H9 (cell line): Measurements from ENCODE around the gene PRR23E. TPM values are rescaled to one million over a fixed set of nuclear protein-coding genes. Genes with fewer than 3 reads are reported as not detected.

Source experiments
- DNase-seq: peaks from one replicate; pipeline ENCODE4 v3.0.0-alpha.2; 2017
- H2AFZ ChIP-seq: one replicate; pipeline ENCODE4 v1.6.1; 2013; ENCODE audit warnings: mild to moderate bottlenecking, low read length, control low read depth, moderate library complexity
- H2AK5ac ChIP-seq: 2 replicates; pipeline ENCODE4 v1.6.1; 2013; ENCODE audit warnings: low read length, control low read depth, mixed read lengths; ENCODE audit not compliant: insufficient read length
- H2BK120ac ChIP-seq: one replicate; pipeline ENCODE4 v1.6.1; 2013; ENCODE audit warnings: low read depth, mild to moderate bottlenecking, low read length, control low read depth, inconsistent platforms; ENCODE audit not compliant: poor library complexity, severe bottlenecking
- H2BK12ac ChIP-seq: 2 replicates; pipeline ENCODE4 v1.6.1; 2013; ENCODE audit warnings: low read length, control low read depth, mixed read lengths, low read depth; ENCODE audit not compliant: insufficient read length
- H2BK15ac ChIP-seq: 2 replicates; pipeline ENCODE4 v1.6.1; 2013; ENCODE audit warnings: low read depth, low read length, control low read depth
- H2BK20ac ChIP-seq: one replicate; pipeline ENCODE4 v1.6.1; 2013; ENCODE audit warnings: low read depth, mild to moderate bottlenecking, low read length, control low read depth, inconsistent platforms; ENCODE audit not compliant: poor library complexity, severe bottlenecking
- H2BK5ac ChIP-seq: 2 replicates; pipeline ENCODE4 v1.6.1; 2013; ENCODE audit warnings: low read length, control low read depth, mixed read lengths; ENCODE audit not compliant: insufficient read length
- H3K14ac ChIP-seq: 2 replicates; pipeline ENCODE4 v1.6.1; 2013; ENCODE audit warnings: low read length, control low read depth; ENCODE audit not compliant: insufficient read depth
- H3K18ac ChIP-seq: 2 replicates; pipeline ENCODE4 v1.6.1; 2013; ENCODE audit warnings: low read depth, mild to moderate bottlenecking, mixed read lengths, low read length, control low read depth; ENCODE audit not compliant: insufficient read length
- H3K23ac ChIP-seq: 2 replicates; pipeline ENCODE4 v1.6.1; 2013; ENCODE audit warnings: low read length, control low read depth, mixed read lengths, low read depth; ENCODE audit not compliant: insufficient read length
- H3K23me2 ChIP-seq: 2 replicates; pipeline ENCODE4 v1.6.1; 2013; ENCODE audit warnings: low read depth, mild to moderate bottlenecking, mixed read lengths, low read length, control low read depth; ENCODE audit not compliant: insufficient read length, poor library complexity, severe bottlenecking
- H3K27ac ChIP-seq: 2 replicates; pipeline ENCODE4 v1.5.1; 2013; ENCODE audit warnings: low read length, control low read depth, mixed read lengths, low read depth; ENCODE audit not compliant: insufficient read length
- H3K27me3 ChIP-seq: 2 replicates; pipeline ENCODE4 v1.6.1; 2013; ENCODE audit warnings: low read length, control low read depth, inconsistent platforms; ENCODE audit not compliant: insufficient read depth
- H3K4ac ChIP-seq: 2 replicates; pipeline ENCODE4 v1.6.1; 2013; ENCODE audit warnings: low read depth, mild to moderate bottlenecking, control low read depth, inconsistent platforms, low read length, moderate library complexity
- H3K4me1 ChIP-seq: 2 replicates; pipeline ENCODE4 v1.6.1; 2013; ENCODE audit warnings: low read length, control low read depth, inconsistent platforms; ENCODE audit not compliant: insufficient read depth
- H3K4me2 ChIP-seq: 2 replicates; pipeline ENCODE4 v1.6.1; 2013; ENCODE audit warnings: low read length, control low read depth, mixed read lengths; ENCODE audit not compliant: insufficient read length, insufficient read depth
- H3K56ac ChIP-seq: 2 replicates; pipeline ENCODE4 v1.6.1; 2013; ENCODE audit warnings: low read depth, mild to moderate bottlenecking, mixed read lengths, low read length, control low read depth; ENCODE audit not compliant: insufficient read length
- H3K79me1 ChIP-seq: 2 replicates; pipeline ENCODE4 v1.6.1; 2013; ENCODE audit warnings: low read depth, mild to moderate bottlenecking, moderate library complexity, low read length, control low read depth, inconsistent platforms; ENCODE audit not compliant: insufficient read depth, poor library complexity, severe bottlenecking
- H3K79me2 ChIP-seq: 2 replicates; pipeline ENCODE4 v1.6.1; 2013; ENCODE audit warnings: low read length, control low read depth, inconsistent platforms; ENCODE audit not compliant: insufficient read depth
- H3K9ac ChIP-seq: 2 replicates; pipeline ENCODE4 v1.6.1; 2013; ENCODE audit warnings: low read length, control low read depth, mixed read lengths; ENCODE audit not compliant: insufficient read length; ENCODE audit errors: extremely low read depth
- H3K9me3 ChIP-seq: one replicate; pipeline ENCODE4 v1.6.1; 2013; ENCODE audit warnings: low read depth, low read length, inconsistent platforms; ENCODE audit not compliant: control insufficient read depth
- H3T11ph ChIP-seq: one replicate; pipeline ENCODE4 v1.6.1; 2013; ENCODE audit warnings: mild to moderate bottlenecking, low read length, control low read depth, inconsistent platforms
- H4K20me1 ChIP-seq: one replicate; pipeline ENCODE4 v1.6.1; 2013; ENCODE audit not compliant: control insufficient read depth, insufficient read length, insufficient read depth
- H4K5ac ChIP-seq: 2 replicates; pipeline ENCODE4 v1.6.1; 2013; ENCODE audit warnings: low read depth, mild to moderate bottlenecking, mixed read lengths, low read length, control low read depth; ENCODE audit not compliant: insufficient read length
- H4K8ac ChIP-seq: replicated peaks from 2 replicates; pipeline ENCODE4 v1.6.1; 2013; ENCODE audit warnings: low read length, control low read depth, mixed read lengths, low read depth; ENCODE audit not compliant: insufficient read length
- H4K91ac ChIP-seq: 2 replicates; pipeline ENCODE4 v1.6.1; 2013; ENCODE audit warnings: low read depth, mild to moderate bottlenecking, moderate library complexity, mixed read lengths, low read length, control low read depth; ENCODE audit not compliant: insufficient read length
- H3K27ac Mint-ChIP-seq, 3 experiments: 2 replicates in 2 of 3; 3 replicates in 1 of 3; pipeline ENCODE4 v1.8.0; 2020 to 2021; ENCODE audit warnings: mixed read lengths in 3 of 3, mild to moderate bottlenecking in 1 of 3, moderate library complexity in 1 of 3
- H3K27me3 Mint-ChIP-seq: 2 replicates; pipeline ENCODE4 v1.8.0; 2021; ENCODE audit warnings: low read depth, mild to moderate bottlenecking, moderate library complexity, mixed read lengths
- H3K36me3 Mint-ChIP-seq, 3 experiments: 2 replicates in 2 of 3; 3 replicates in 1 of 3; pipeline ENCODE4 v1.8.0; 2020 to 2021; ENCODE audit warnings: low read depth in 3 of 3, mixed read lengths in 3 of 3; ENCODE audit not compliant: insufficient read depth in 1 of 3
- H3K4me1 Mint-ChIP-seq, 2 experiments: 2 replicates each; pipeline ENCODE4 v1.8.0; 2020; ENCODE audit warnings: mixed read lengths in 2 of 2
- H3K4me3 Mint-ChIP-seq, 2 experiments: 2 replicates in 1 of 2; 3 replicates in 1 of 2; pipeline ENCODE4 v1.8.0; 2020 to 2021; ENCODE audit warnings: mild to moderate bottlenecking in 2 of 2, mixed read lengths in 2 of 2, moderate library complexity in 1 of 2
- H3K9me3 Mint-ChIP-seq, 2 experiments: 2 replicates in 1 of 2; 3 replicates in 1 of 2; pipeline ENCODE4 v1.8.0; 2020; ENCODE audit warnings: mild to moderate bottlenecking in 2 of 2, mixed read lengths in 2 of 2, moderate library complexity in 1 of 2
- WGBS: extraction: QIAGEN DNeasy Blood & Tissue Kit; methylation state at CpG from one replicate; pipeline ENCODE4 v1.1.7; 2013; ENCODE audit warnings: missing lambda C conversion rate, low lambda C conversion rate, mixed read lengths; ENCODE audit not compliant: insufficient read length; ENCODE audit errors: extremely low coverage; 5-methylcytosine and 5-hydroxymethylcytosine counted together
- total RNA-seq: library from RNA; stranded (reverse); gene quantifications from 2 replicates; pipeline ENCODE4 v1.2.1, GENCODE V29; 2021
- TF ChIP-seq, protein P1 (sequence below): fragments of 200-600 bp; sonication (generic); conservative IDR thresholded peaks from 3 replicates; pipeline ENCODE4 v1.8.0; 2021; ENCODE audit warnings: antibody characterized with exemption, mild to moderate bottlenecking

Gene PRR23E
- total RNA-seq, 1 experiment from 2014 or later, result not detected

DNA sequence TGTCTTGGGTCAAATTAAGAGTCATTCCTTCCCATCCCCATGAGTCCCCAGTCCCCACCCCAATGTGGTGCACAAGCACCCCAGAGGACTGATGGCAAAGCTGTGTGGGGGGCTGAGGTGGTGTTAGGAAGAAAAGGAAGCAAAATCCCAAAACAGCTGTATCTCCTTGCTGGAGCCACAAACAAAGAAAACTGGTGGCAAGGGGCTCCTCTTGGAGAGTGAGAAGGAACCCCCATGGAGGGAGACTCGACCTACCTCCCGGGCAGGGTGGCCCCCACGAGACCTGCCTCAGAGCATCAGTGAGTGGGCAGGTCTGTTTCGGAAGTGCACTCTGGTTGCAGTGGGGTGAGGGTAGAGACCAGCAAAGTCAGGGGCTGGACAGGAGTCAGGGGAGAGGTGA, 29.2 kb downstream of the PRR23E start:
- Histone ChIP-seq H2BK12ac (no peak overlapping the region), H3K9me3 (no peaks in the 10 kb centered on the region), H3K79me1 (no peaks in the 10 kb centered on the region), H4K91ac (no peak overlapping the region), H2BK20ac (no peak overlapping the region), H3K27ac (no peak overlapping the region), H3K56ac (no peak overlapping the region), H4K20me1 (no peaks in the 10 kb centered on the region), H3T11ph (no peak overlapping the region), H3K4me1 (no peaks in the 10 kb centered on the region; the same call in 1 of the 2 replicates), H3K23ac (no peak overlapping the region), H3K14ac (no peak overlapping the region; the same call in 1 of the 2 replicates), H3K4me2 (no peak overlapping the region), H2AK5ac (no peak overlapping the region), H4K5ac (no peak overlapping the region), H2BK15ac (no peak overlapping the region), H3K18ac (no peak overlapping the region), H4K8ac (no peak overlapping the region), H3K27me3 (no peaks in the 10 kb centered on the region), H3K23me2 (peaks cover 4% of the 10 kb centered on the region), H2AFZ (no peak overlapping the region), H3K4ac (no peak overlapping the region), H2BK5ac (no peak overlapping the region), H3K79me2 (no peaks in the 10 kb centered on the region), H3K9ac (no peak overlapping the region), H2BK120ac (no peak overlapping the region)
- WGBS, result no CpG with 5 or more reads among the region's 4 CpGs
- H3K27me3 Mint-ChIP-seq, result peaks cover 10% of the 10 kb centered on the region; the same call in 1 of the 2 replicates
- no peak overlapping the region for H3K27ac Mint-ChIP-seq
- no peak overlapping the region for H3K4me3 Mint-ChIP-seq
- H3K36me3 Mint-ChIP-seq, result peaks cover 4 to 11% (median 9%) of the 10 kb centered on the region in 3 experiments; a peak in 4 of 7 replicates
- no peak for DNase-seq
- peaks cover 10 to 13% of the 10 kb centered on the region in 2 experiments for H3K9me3 Mint-ChIP-seq
- TF ChIP-seq, protein P1, sequence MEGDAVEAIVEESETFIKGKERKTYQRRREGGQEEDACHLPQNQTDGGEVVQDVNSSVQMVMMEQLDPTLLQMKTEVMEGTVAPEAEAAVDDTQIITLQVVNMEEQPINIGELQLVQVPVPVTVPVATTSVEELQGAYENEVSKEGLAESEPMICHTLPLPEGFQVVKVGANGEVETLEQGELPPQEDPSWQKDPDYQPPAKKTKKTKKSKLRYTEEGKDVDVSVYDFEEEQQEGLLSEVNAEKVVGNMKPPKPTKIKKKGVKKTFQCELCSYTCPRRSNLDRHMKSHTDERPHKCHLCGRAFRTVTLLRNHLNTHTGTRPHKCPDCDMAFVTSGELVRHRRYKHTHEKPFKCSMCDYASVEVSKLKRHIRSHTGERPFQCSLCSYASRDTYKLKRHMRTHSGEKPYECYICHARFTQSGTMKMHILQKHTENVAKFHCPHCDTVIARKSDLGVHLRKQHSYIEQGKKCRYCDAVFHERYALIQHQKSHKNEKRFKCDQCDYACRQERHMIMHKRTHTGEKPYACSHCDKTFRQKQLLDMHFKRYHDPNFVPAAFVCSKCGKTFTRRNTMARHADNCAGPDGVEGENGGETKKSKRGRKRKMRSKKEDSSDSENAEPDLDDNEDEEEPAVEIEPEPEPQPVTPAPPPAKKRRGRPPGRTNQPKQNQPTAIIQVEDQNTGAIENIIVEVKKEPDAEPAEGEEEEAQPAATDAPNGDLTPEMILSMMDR, result no peak
- peaks cover 14 to 23% of the 10 kb centered on the region in 2 experiments for H3K4me1 Mint-ChIP-seq
